Breast epithelium (tissue), 4 donors: ENCODE results near the gene TYW1. TPM values are rescaled to one million over a fixed set of nuclear protein-coding genes. Genes with fewer than 3 reads are reported as not detected.
"Not testable (repeated sequence)": the region's sequence is repeated elsewhere in the genome, so short reads cannot be mapped to it uniquely, and the experiment has no call there.

ENCODE experiments used
- DNase-seq, 2 donors: peaks; one replicate each; pipeline ENCODE4 v3.0.0-alpha.2; 2019; ENCODE audit warnings: low spot score in 2 of 2
- H3K27ac ChIP-seq, 2 donors: fragments of 200-600 bp; sonication (generic) in 1 of 2; one replicate each; pipeline ENCODE4 v1.5.1; 2016 to 2019; ENCODE audit warnings: mild to moderate bottlenecking in 1 of 2
- H3K27me3 ChIP-seq, 2 donors: fragments of 200-600 bp; sonication (generic) in 1 of 2; one replicate each; pipeline versions ENCODE4 v1.5.1 to v1.6.0; 2017 to 2019; ENCODE audit warnings: control low read depth in 1 of 2, mild to moderate bottlenecking in 1 of 2
- H3K36me3 ChIP-seq: fragments of 200-600 bp; one replicate; pipeline ENCODE4 v1.5.1; 2019
- H3K4me1 ChIP-seq, 2 donors: fragments of 200-600 bp; sonication (generic); one replicate each; pipeline ENCODE4 v1.5.1; 2016 to 2019; ENCODE audit warnings: control low read depth in 1 of 2
- H3K4me3 ChIP-seq, 3 donors: fragments of 200-600 bp; sonication (generic); 1 replicate in 2 of 3; 2 replicates in 1 of 3; pipeline ENCODE4 v1.5.1; 2016 to 2019; ENCODE audit warnings: mild to moderate bottlenecking in 3 of 3, moderate library complexity in 2 of 3
- H3K9me3 ChIP-seq, 2 donors: fragments of 200-600 bp; sonication (generic) in 1 of 2; one replicate each; pipeline ENCODE4 v1.5.1; 2016 to 2019; ENCODE audit warnings: control low read depth in 1 of 2
- intact Hi-C: fragments of 100-400 bp; cut with DNase I; formaldehyde crosslinking; loops from one replicate; pipeline ENCODE4 v1.15.1; 2023; ENCODE audit warnings: low total_unique reads
- total RNA-seq, 3 donors: library from RNA; depleted of rRNA; stranded (reverse); fragments of >200 nt; gene quantifications; one replicate each; pipeline ENCODE4 v1.1.0, GENCODE V29; 2016

TYW1 gene
- total RNA-seq, 3 donors from 2014 or later, result 16.0 to 26.2 (median 23.6) TPM

DNA sequence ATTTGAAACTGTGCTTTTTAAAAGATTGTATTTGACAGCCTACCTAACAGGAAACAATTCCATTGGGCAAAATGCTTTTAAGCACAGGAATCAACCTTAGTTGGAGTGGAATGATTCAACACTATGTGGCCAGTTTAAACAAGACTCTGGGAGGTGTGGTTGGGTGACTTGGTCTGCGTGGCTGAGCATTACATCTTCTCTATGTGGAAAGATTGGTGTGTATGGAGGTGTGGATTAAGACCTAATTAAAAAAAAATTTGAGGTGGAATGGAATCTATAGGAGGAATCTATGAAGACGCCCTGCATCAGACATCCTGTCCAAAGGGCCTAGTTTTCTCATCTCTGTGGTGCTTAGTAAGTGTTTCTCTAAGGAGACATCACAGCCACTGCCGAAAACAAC lies 140.9 kb downstream of the TYW1 start:
- DNase-seq, H3K4me1 ChIP-seq, H3K27me3 ChIP-seq, H3K4me3 ChIP-seq, H3K36me3 ChIP-seq, H3K27ac ChIP-seq, intact Hi-C loops, H3K9me3 ChIP-seq: not testable (repeated sequence)

DNA sequence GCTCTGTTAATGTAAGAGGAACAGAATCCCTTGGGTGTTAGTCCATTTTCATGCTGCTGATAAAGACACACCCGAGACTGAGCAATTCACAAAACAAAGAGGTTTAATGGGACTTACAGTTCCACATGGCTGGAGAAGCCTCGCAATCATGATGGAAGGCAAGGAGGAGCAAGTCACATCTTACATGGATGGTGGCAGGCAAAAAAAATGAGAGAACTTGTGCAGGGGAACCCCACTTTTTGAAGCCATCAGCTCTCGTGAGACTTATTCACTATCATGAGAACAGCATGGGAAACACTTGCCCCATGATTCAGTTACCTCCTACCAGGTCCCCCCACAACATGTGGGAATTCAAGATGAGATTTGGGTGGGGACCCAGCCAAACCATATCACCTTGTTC lies 143.2 kb downstream of the TYW1 start:
- H3K27ac ChIP-seq, H3K4me3 ChIP-seq, H3K9me3 ChIP-seq, intact Hi-C loops, H3K36me3 ChIP-seq, H3K4me1 ChIP-seq, DNase-seq, H3K27me3 ChIP-seq: not testable (repeated sequence)

- H3K27ac ChIP-seq, H3K4me1 ChIP-seq, DNase-seq, intact Hi-C loops, H3K27me3 ChIP-seq, H3K9me3 ChIP-seq, H3K4me3 ChIP-seq, H3K36me3 ChIP-seq: not testable (repeated sequence)
Observed at GRCh38 chr7:67141001-67141400, 144.4 kb downstream of the TYW1 start.

- H3K4me1 ChIP-seq, H3K27ac ChIP-seq, DNase-seq, intact Hi-C loops, H3K9me3 ChIP-seq, H3K36me3 ChIP-seq, H3K27me3 ChIP-seq, H3K4me3 ChIP-seq: not testable (repeated sequence)
Observed at GRCh38 chr7:67143091-67143786, 146.6 kb downstream of the TYW1 start.

GRCh38 chr7:67145581-67146193 lies 149.1 kb downstream of the TYW1 start:
- DNase-seq, H3K36me3 ChIP-seq, H3K27ac ChIP-seq, H3K27me3 ChIP-seq, H3K4me3 ChIP-seq, H3K9me3 ChIP-seq, intact Hi-C loops, H3K4me1 ChIP-seq: not testable (repeated sequence)

GRCh38 chr7:67149131-67149530 lies 152.5 kb downstream of the TYW1 start:
- intact Hi-C loops, H3K27ac ChIP-seq, DNase-seq, H3K4me3 ChIP-seq, H3K36me3 ChIP-seq, H3K27me3 ChIP-seq, H3K4me1 ChIP-seq, H3K9me3 ChIP-seq: not testable (repeated sequence)

DNA sequence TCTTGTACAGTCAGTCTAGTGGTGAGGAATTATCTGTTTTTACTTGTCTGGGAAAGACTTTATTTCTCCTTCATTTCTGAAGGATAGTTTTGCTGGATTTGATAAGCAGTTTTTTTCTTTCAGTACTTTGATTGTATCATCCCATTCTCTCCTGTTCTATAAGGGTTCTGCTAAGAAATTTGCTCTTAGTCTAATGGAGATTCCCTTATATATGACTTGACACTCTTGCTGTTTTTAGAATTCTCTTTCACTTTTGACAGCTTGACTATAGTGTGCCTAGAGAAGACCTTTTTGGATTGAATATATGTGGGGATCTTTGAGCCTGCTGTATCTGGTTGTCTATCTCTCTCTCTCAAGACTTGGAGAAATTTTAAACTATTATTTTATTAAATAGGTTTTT lies 157.7 kb downstream of the TYW1 start:
- H3K27ac ChIP-seq, H3K27me3 ChIP-seq, H3K4me3 ChIP-seq, H3K9me3 ChIP-seq, intact Hi-C loops, H3K4me1 ChIP-seq, DNase-seq, H3K36me3 ChIP-seq: not testable (repeated sequence)

DNA sequence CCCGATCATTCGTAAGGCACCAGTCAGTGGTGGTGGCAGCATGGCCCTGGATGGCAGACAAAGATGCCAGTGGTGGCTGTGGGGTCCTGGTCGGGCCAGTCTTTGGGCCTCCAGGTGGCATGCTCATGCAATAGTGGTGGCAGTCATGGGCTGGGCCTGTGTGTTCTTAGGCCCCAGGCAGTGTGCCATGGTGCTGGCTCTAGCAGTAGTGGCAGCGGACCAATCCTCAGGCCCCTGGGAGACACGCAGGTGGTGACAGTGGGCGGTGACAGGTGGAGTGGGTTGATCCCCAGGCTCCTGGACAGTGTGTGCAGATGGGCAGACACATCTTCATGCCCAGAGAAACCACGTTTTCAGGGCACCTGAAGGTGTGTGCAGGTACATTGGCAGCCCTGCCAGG lies 159.4 kb downstream of the TYW1 start:
- H3K4me3 ChIP-seq, DNase-seq, intact Hi-C loops, H3K36me3 ChIP-seq, H3K27me3 ChIP-seq, H3K4me1 ChIP-seq, H3K27ac ChIP-seq, H3K9me3 ChIP-seq: not testable (repeated sequence)

GRCh38 chr7:67163285-67163684 lies 166.7 kb downstream of the TYW1 start:
- H3K27me3 ChIP-seq, intact Hi-C loops, H3K9me3 ChIP-seq, H3K36me3 ChIP-seq, H3K4me3 ChIP-seq, DNase-seq, H3K4me1 ChIP-seq, H3K27ac ChIP-seq: not testable (repeated sequence)

GRCh38 chr7:67171151-67171550 lies 174.5 kb downstream of the TYW1 start:
- intact Hi-C loops, H3K4me3 ChIP-seq, H3K27me3 ChIP-seq, H3K9me3 ChIP-seq, H3K27ac ChIP-seq, H3K4me1 ChIP-seq, DNase-seq, H3K36me3 ChIP-seq: not testable (repeated sequence)

- H3K36me3 ChIP-seq, H3K27me3 ChIP-seq, H3K27ac ChIP-seq, H3K4me3 ChIP-seq, DNase-seq, H3K9me3 ChIP-seq, H3K4me1 ChIP-seq, intact Hi-C loops: not testable (repeated sequence)
Observed at GRCh38 chr7:67176730-67177129, 180.1 kb downstream of the TYW1 start.

DNA sequence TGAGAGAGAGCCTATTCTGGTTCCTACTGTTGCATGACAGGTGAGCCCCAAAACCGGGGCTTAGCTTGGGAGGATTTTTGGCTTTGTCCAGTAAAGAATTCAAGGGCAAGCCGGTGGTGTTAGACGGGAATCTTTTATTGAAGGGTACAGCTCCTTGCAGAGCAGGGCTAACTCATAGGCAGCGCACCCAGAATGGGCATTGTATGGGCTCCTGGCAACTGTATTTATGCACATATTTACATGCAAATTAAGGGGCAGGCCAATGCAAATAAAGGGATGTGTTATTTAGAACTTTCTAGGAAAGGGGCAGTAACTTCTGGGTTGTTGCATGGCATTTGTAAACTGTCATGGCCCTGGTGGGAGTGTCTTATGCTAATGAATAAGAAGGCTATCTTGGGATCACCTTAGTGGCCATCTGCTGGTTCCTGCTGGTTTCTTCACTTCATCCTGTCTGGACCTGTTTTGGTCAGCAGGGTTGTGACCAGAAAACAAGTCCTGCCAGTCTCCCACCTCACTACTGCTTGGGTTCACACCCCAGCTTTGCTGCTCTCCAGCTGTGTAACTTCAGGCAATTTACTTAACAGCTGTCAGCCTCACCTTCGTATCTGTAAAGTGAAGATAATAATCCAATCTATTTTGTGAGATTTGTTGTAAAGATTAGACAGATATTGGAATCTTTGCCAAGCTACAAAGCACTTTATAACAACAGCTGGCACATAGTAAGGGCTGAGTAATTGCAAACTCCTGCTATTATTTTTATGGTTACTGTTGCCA lies 182.5 kb downstream of the TYW1 start:
- H3K9me3 ChIP-seq, H3K4me3 ChIP-seq, H3K27me3 ChIP-seq, H3K36me3 ChIP-seq, H3K4me1 ChIP-seq, DNase-seq, H3K27ac ChIP-seq, intact Hi-C loops: not testable (repeated sequence)

GRCh38 chr7:67182956-67183750 lies 186.5 kb downstream of the TYW1 start:
- H3K27ac ChIP-seq, H3K4me1 ChIP-seq, intact Hi-C loops, H3K4me3 ChIP-seq, DNase-seq, H3K36me3 ChIP-seq, H3K9me3 ChIP-seq, H3K27me3 ChIP-seq: not testable (repeated sequence)
